ENCODE results near the gene PCGF2. TPM values are rescaled to one million over a fixed set of nuclear protein-coding genes. Genes with fewer than 3 reads are reported as not detected.
"Not testable (repeated sequence)": the region's sequence is repeated elsewhere in the genome, so short reads cannot be mapped to it uniquely, and the experiment has no call there.

Gene PCGF2
- total and polyA plus RNA-seq, 3 donors from 2014 or later: 8.1 to 21.2 (median 20.9) TPM

- TF ChIP-seq POLR2A (IDR thresholded peaks at IDR 0.05): no peak
- TF ChIP-seq CTCF (IDR thresholded peaks at IDR 0.05): no peak
- DNase-seq: no peak
- WGBS, 2 donors: 96 to 97% methylated on average over 5 of the region's 5 CpGs
- Histone ChIP-seq H3K4me3 (no peak overlapping the region), H3K36me3 (ENCODE audit: low read depth, missing control alignments) (no peaks in the 10 kb centered on the region), H3K27ac (no peak overlapping the region), H3K27me3 (no peaks in the 10 kb centered on the region), H3K9me3 (no peaks in the 10 kb centered on the region), H3K4me1 (peaks cover 21% of the 10 kb centered on the region)
- intact Hi-C loops (cut with DNase I; ENCODE audit: low total_unique reads): no loop called here
Measured at GRCh38 chr17:38794221-38794620, 46.1 kb upstream of the PCGF2 start.

- H3K27me3 ChIP-seq: no peaks in the 10 kb centered on the region
- no peaks in the 10 kb centered on the region for H3K9me3 ChIP-seq
- H3K27ac ChIP-seq: no peak overlapping the region
- no peaks in the 10 kb centered on the region for H3K4me1 ChIP-seq
- TF ChIP-seq POLR2A (IDR thresholded peaks at IDR 0.05) (no peak), CTCF (IDR thresholded peaks at IDR 0.05) (no peak)
- intact Hi-C loops (cut with DNase I; ENCODE audit: low total_unique reads): no loop called here
- H3K36me3 ChIP-seq (ENCODE audit: low read depth, missing control alignments): no peaks in the 10 kb centered on the region
- DNase-seq: no peak
- H3K4me3 ChIP-seq: no peak overlapping the region
- WGBS, 2 donors: 88 to 93% methylated on average over 4 to 5 of the region's 5 CpGs
Measured at GRCh38 chr17:38791162-38791561, 43.0 kb upstream of the PCGF2 start.

GRCh38 chr17:38790148-38790707 is 42.1 kb upstream of the PCGF2 start:
- H3K27me3 ChIP-seq; DNase-seq; intact Hi-C loops (cut with DNase I; ENCODE audit: low total_unique reads); H3K9me3 ChIP-seq; H3K36me3 ChIP-seq (ENCODE audit: low read depth, missing control alignments); H3K27ac ChIP-seq; H3K4me3 ChIP-seq; H3K4me1 ChIP-seq: not testable (repeated sequence)
- 79 to 85% methylated on average over 13 of the region's 13 CpGs for WGBS, 2 donors

GRCh38 chr17:38789185-38789584 is 41.0 kb upstream of the PCGF2 start:
- no peaks in the 10 kb centered on the region for H3K36me3 ChIP-seq (ENCODE audit: low read depth, missing control alignments)
- DNase-seq: no peak
- no peaks in the 10 kb centered on the region for H3K9me3 ChIP-seq
- intact Hi-C loops (cut with DNase I; ENCODE audit: low total_unique reads): no loop called here
- no peak overlapping the region for H3K4me3 ChIP-seq
- no peaks in the 10 kb centered on the region for H3K27me3 ChIP-seq
- 0 to 13% methylated on average over 1 of the region's 1 CpG for WGBS, 2 donors
- no peak overlapping the region for H3K27ac ChIP-seq
- no peaks in the 10 kb centered on the region for H3K4me1 ChIP-seq
- TF ChIP-seq CTCF (IDR thresholded peaks at IDR 0.05) (no peak), POLR2A (IDR thresholded peaks at IDR 0.05) (no peak)

- WGBS, 2 donors: 96% methylated on average over 4 of the region's 4 CpGs
- not testable (repeated sequence) for H3K4me1 ChIP-seq
Measured at GRCh38 chr17:38787999-38788398, 39.9 kb upstream of the PCGF2 start.

GRCh38 chr17:38786372-38786771 is 38.2 kb upstream of the PCGF2 start:
- no peak overlapping the region for H3K4me3 ChIP-seq
- H3K27me3 ChIP-seq: no peaks in the 10 kb centered on the region
- WGBS, 2 donors: 78 to 100% methylated on average over 4 to 6 of the region's 6 CpGs
- intact Hi-C loops (cut with DNase I; ENCODE audit: low total_unique reads): no loop called here
- no peak for DNase-seq
- no peaks in the 10 kb centered on the region for H3K9me3 ChIP-seq
- TF ChIP-seq POLR2A (IDR thresholded peaks at IDR 0.05) (no peak), CTCF (IDR thresholded peaks at IDR 0.05) (no peak)
- no peaks in the 10 kb centered on the region for H3K4me1 ChIP-seq
- H3K27ac ChIP-seq: no peak overlapping the region
- no peaks in the 10 kb centered on the region for H3K36me3 ChIP-seq (ENCODE audit: low read depth, missing control alignments)

More at GRCh38 chr17:38787999-38788398, 39.9 kb upstream of the PCGF2 start:
- H3K4me3 ChIP-seq; intact Hi-C loops (cut with DNase I; ENCODE audit: low total_unique reads); H3K27me3 ChIP-seq; H3K27ac ChIP-seq; H3K9me3 ChIP-seq; DNase-seq; H3K36me3 ChIP-seq (ENCODE audit: low read depth, missing control alignments): not testable (repeated sequence)
